ENCODE data around the gene TIMM23.
"Not testable (repeated sequence)": the region's sequence is repeated elsewhere in the genome, so short reads cannot be mapped to it uniquely, and the experiment has no call there.

DNA sequence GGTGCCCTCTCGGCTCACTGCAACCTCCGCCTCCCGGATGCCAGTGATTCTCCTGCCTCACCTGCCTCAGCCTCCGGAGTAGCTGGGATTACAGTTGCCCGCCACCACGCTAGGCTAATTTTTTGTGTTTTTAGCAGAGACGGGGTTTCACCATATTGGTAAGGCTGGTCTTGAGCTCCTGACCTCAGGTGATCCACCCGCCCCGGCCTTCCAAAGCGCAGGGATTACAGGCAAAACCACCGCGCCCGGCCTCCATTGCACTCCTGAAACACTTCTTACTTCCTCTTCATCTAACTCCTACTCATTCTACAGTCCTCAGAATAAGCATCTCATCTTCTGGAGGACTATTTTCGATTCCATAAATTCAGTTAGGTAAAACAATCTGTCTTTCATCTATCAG is 1.3 kb upstream of the TIMM23 start:
- not testable (repeated sequence) for TF ChIP-seq LEF1 (IDR thresholded peaks at IDR 0.05; ENCODE audit: borderline replicate concordance); FOXM1 (IDR thresholded peaks at IDR 0.05; ENCODE audit: borderline replicate concordance); ZNF384 (IDR thresholded peaks at IDR 0.05); FOXK2 (IDR thresholded peaks at IDR 0.05); SP1 (IDR thresholded peaks at IDR 0.05)
